GM12865 (cell line): Measurements from ENCODE around the gene MAGI1.

Source experiments
- DNase-seq: peaks from one replicate; pipeline ENCODE4 v3.0.0; 2010; ENCODE audit warnings: low read depth
- H3K4me3 ChIP-seq: 2 replicates; pipeline ENCODE4 v1.5.1; 2011; ENCODE audit warnings: mild to moderate bottlenecking, low read depth, low read length, control low read depth
- TF ChIP-seq, protein P1 (sequence below): IDR thresholded peaks from 2 replicates; pipeline ENCODE4 v1.5.1; 2011; ENCODE audit warnings: low read length, control low read depth, low read depth, inconsistent platforms; ENCODE audit not compliant: insufficient read depth; ENCODE audit errors: missing control alignments

The MAGI1 gene

DNA sequence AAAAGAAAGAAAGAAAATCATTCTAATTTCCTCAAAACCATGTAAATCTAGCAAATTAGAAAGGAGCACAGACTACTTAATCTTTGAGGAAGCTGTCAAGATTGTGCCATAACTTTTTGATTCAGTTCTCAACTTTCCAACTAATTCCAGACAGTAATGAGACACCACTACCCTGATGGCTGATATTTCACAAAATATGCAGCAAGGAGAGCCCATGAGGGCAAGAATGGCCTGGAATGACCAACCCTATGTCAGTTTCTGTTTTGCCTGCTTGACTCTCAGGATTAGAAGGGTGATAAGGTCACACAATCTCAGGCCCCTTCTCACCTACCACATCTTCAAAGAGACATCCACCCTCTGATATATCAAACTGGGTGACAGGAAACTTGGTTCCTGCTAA, 134.7 kb downstream of the MAGI1 start:
- no peak overlapping the region for H3K4me3 ChIP-seq
- TF ChIP-seq, protein P1, sequence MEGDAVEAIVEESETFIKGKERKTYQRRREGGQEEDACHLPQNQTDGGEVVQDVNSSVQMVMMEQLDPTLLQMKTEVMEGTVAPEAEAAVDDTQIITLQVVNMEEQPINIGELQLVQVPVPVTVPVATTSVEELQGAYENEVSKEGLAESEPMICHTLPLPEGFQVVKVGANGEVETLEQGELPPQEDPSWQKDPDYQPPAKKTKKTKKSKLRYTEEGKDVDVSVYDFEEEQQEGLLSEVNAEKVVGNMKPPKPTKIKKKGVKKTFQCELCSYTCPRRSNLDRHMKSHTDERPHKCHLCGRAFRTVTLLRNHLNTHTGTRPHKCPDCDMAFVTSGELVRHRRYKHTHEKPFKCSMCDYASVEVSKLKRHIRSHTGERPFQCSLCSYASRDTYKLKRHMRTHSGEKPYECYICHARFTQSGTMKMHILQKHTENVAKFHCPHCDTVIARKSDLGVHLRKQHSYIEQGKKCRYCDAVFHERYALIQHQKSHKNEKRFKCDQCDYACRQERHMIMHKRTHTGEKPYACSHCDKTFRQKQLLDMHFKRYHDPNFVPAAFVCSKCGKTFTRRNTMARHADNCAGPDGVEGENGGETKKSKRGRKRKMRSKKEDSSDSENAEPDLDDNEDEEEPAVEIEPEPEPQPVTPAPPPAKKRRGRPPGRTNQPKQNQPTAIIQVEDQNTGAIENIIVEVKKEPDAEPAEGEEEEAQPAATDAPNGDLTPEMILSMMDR, result no peak
- DNase-seq, result no peak

DNA sequence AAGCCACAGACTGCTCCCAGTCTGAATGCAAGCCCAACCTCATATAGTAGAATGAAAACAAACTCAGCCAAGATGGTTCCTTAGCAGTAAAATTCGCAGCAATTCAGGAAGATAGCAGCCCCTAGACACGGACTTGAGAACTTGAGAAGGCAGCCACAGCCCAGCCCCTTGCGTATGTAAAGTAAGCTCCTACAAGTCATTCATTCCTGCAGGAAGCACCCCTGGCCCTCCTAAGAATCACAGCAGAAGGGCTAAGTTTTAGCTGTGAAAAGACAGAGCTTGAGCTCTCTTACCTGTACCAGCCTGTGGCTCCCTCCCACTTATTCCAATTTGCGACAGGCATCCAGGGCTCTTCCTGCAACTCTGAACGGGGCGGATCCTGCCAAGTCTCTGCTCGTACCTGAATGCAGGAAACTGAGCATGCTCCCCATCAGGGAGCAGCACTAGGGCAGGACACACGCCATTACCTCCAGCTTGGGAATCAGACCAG, 136.4 kb downstream of the MAGI1 start:
- peak; percentile 4 for DNase-seq
- H3K4me3 ChIP-seq, result no peak overlapping the region

DNA sequence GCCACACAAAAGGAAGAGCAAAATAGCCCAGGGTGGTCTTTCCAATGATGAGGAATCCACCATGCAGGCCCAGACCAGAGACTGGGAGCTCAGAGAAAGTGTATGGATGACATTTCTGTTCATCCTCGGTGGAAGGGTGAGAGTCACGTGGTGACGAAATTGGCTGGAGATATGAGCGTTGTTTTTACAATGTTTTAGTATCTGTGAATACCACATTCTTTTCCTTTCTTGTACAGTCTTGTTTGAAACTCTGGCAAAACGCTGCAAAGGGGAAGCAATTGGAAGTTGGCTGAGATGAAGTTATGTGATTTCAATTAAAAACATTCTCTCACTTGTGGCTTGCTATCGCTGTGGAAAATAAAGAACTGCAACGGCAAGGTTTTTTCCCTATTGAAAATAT, 137.5 kb downstream of the MAGI1 start:
- TF ChIP-seq, protein P1, result no peak
- no peak for DNase-seq
- H3K4me3 ChIP-seq, result no peak overlapping the region

More for the DNA sequence above, 136.4 kb downstream of the MAGI1 start:
- TF ChIP-seq, protein P1, result no peak

DNA sequence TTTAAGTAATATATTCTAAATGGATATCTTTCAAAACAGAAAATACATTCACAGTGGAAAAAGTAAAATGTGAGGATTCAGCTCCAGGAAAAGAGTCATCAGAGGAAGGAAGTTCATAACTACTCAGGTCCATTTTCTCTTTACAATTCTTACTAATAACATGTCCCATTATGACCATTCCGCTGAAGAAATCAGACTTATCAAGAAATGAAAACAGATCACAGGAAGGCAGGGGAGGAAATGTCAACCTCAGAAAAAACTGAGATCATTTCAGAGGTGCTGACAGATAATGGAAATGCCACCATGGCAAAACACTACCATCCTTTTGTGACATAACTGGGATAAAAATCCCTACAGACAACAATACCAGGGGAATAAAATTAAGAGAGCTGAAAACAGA, 139.5 kb downstream of the MAGI1 start:
- DNase-seq, result no peak
- no peak overlapping the region for H3K4me3 ChIP-seq
- TF ChIP-seq, protein P1, result no peak

DNA sequence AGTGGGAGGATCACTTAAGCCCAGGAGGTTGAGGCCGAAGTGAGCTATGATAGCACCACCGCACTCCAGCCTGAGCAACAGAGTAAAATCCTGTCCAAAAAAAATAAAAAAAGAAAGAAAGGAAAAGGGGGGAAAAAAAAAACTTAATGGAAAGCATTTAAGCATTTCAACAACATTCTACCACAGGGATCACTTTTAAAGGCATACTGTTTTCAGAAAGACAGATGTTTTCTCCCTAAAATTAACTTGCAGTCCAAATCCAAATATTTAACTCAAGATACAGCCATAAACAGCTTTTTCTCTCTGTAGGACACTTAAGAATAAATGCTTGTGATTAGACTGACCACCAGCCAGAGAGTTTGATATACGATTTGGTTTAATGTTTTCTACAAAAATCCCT, 141.0 kb downstream of the MAGI1 start:
- no peak for DNase-seq
- H3K4me3 ChIP-seq, result no peak overlapping the region
- TF ChIP-seq, protein P1, result no peak

DNA sequence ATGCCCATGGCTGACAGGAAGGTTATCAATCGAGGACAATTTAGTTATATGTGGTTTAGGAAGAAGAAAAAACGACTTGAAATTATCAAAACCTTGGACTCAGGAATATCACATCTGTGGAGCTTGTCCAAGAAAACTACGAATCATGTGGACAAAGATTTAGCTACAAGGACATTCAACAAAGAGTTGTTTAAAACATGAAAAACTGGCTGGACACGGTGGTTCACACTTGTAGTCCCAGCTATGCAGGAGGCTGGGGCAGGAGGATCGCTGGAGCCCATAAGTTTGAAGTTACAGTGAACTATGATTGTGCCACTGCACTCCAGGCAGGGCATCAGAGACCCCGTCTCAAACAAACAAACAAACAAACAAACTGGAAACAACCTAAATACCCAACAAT, 142.4 kb downstream of the MAGI1 start:
- no peak overlapping the region for H3K4me3 ChIP-seq
- no peak for DNase-seq
- TF ChIP-seq, protein P1, result no peak

DNA sequence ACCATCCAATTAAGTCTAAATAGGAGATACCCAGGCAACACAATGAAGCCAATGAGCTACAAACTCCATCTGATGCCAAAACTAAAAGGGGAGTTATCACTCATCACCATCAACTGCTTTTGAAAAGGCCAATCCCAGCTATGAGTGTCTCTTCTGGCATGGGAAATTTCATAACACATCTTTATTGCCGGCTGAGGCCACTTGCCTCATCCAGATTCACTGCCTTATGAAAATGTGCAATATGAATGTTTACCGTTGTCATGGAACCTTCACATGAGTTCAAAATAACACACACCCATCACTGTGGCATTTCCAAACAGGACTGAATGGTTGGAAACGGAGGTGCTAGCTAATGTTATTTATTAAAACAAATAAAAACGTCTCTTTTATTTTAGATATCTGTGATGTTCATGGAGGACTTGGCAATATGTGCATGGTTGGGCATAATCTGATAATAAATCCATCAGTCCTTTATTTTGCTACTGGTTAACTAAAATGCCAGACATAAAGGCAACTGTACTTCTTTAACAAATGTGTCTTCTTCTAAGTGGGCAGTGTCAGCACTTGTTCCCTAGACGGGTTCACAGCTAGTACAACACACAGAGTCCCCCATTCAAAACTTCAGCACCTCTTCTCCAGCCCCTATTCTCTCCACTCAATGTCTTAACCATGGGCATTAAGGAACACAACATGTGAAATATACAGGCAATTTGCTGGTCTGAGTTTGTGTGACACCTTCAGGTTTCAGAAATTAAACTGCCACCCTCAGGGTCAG, 143.9 kb downstream of the MAGI1 start:
- no peak for DNase-seq
- H3K4me3 ChIP-seq, result no peak overlapping the region
- TF ChIP-seq, protein P1, result no peak
